GM12878 (cell line): ENCODE results near the gene TMEM44. TPM values are rescaled to one million over a fixed set of nuclear protein-coding genes. Genes with fewer than 3 reads are reported as not detected.

Experiments used
- ATAC-seq: fragments of 200-7000 bp; cut with Tn5 transposase; 3 replicates; pipeline ENCODE4 v1.9.1; 2020; ENCODE audit warnings: mild to moderate bottlenecking, moderate library complexity
- BruUV-seq: library from RNA; stranded (reverse); fragments of 400-500 nt; replicated peaks from 2 replicates; lab custom pipeline; 2021; lab: Mats Ljungman, UMichigan
- CTCF ChIA-PET: fragments of 300-600 bp; sonication (Branson Sonifier 250); formaldehyde crosslinking; extraction: SDS; loops from one replicate; lab custom pipeline; 2021; ENCODE audit warnings: inconsistent platforms; lab: Yijun Ruan, JAX
- POLR2A ChIA-PET: fragments of 350-600 bp; formaldehyde crosslinking; extraction: SDS; loops from one replicate; lab custom pipeline; 2021; ENCODE audit warnings: inconsistent platforms; lab: Charles Lee
- RAD21 ChIA-PET: fragments of 300-600 bp; sonication (Branson Sonifier 250); formaldehyde crosslinking; loops from one replicate; lab custom pipeline; 2023; ENCODE audit warnings: antibody characterized with exemption; ENCODE audit not compliant: unreplicated experiment; lab: Charles Lee
- SMC1A ChIA-PET: fragments of 300-600 bp; sonication (Branson Sonifier 250); formaldehyde crosslinking; loops from one replicate; lab custom pipeline; 2023; ENCODE audit not compliant: unreplicated experiment, uncharacterized antibody; lab: Charles Lee
- DNase-seq: peaks from one replicate; pipeline ENCODE4 v3.0.0-alpha.2; 2011; ENCODE audit warnings: low read depth, low spot score
- FAIRE-seq: peaks from 3 replicates; lab custom pipeline; 2011; peaks lifted over from hg19 to GRCh38; lab: Jason Lieb, UNC
- H2AFZ ChIP-seq: 2 replicates; pipeline ENCODE4 v1.6.0; 2011; ENCODE audit warnings: low read depth, low read length, control low read depth; ENCODE audit not compliant: control insufficient read depth
- H3K27ac ChIP-seq: 2 replicates; pipeline ENCODE4 v1.5.1; 2011; ENCODE audit warnings: control low read depth; ENCODE audit not compliant: control insufficient read depth, insufficient read depth
- H3K27me3 ChIP-seq, 2 experiments: replicated peaks in 1 of 2; 2 replicates each; pipeline versions ENCODE4 v1.6.0 to v1.6.1; 2011; ENCODE audit warnings: low read length in 1 of 2; ENCODE audit not compliant: control insufficient read depth in 2 of 2, insufficient read depth in 2 of 2
- H3K36me3 ChIP-seq, 2 experiments: 2 replicates each; pipeline ENCODE4 v1.5.1; 2011; ENCODE audit warnings: low read length in 1 of 2; ENCODE audit not compliant: control insufficient read depth in 2 of 2, insufficient read depth in 2 of 2
- H3K4me1 ChIP-seq: 2 replicates; pipeline ENCODE4 v1.6.1; 2011; ENCODE audit warnings: mild to moderate bottlenecking, low read length, moderate library complexity, mixed read lengths; ENCODE audit not compliant: control insufficient read depth, insufficient read depth
- H3K4me2 ChIP-seq: 2 replicates; pipeline ENCODE4 v1.6.0; 2011; ENCODE audit warnings: control low read depth; ENCODE audit not compliant: control insufficient read depth, insufficient read depth
- H3K4me3 ChIP-seq: fragments of 200-600 bp; sonication (generic); 2 replicates; pipeline ENCODE4 v1.5.1; 2016
- H3K79me2 ChIP-seq: 2 replicates; pipeline ENCODE4 v1.6.0; 2011; ENCODE audit warnings: low read length; ENCODE audit not compliant: control insufficient read depth, insufficient read depth
- H3K9ac ChIP-seq: 2 replicates; pipeline ENCODE4 v1.8.0; 2011; ENCODE audit warnings: low read length, control low read depth, mixed read lengths; ENCODE audit not compliant: control insufficient read depth, insufficient read depth
- H3K9me3 ChIP-seq: replicated peaks from 3 replicates; pipeline ENCODE4 v1.5.1; 2011; ENCODE audit warnings: mild to moderate bottlenecking, low read length; ENCODE audit not compliant: control insufficient read depth, insufficient read depth
- H4K20me1 ChIP-seq: 2 replicates; pipeline ENCODE4 v1.6.0; 2011; ENCODE audit not compliant: control insufficient read depth, insufficient read depth
- ATF7 ChIP-seq: fragments of 450-650 bp; IDR thresholded peaks from 2 replicates; pipeline ENCODE4 v1.6.1; 2016; ENCODE audit warnings: low read depth, mild to moderate bottlenecking
- BACH1 ChIP-seq: fragments of 450-650 bp; IDR thresholded peaks from 2 replicates; pipeline ENCODE4 v1.6.1; 2017; ENCODE audit warnings: mild to moderate bottlenecking, borderline replicate concordance
- CREB1 ChIP-seq: IDR thresholded peaks from 2 replicates; pipeline ENCODE4 v1.6.1; 2012; ENCODE audit warnings: low read depth, mild to moderate bottlenecking, inconsistent platforms
- IRF4 ChIP-seq: IDR thresholded peaks from 2 replicates; pipeline ENCODE4 v1.6.1; 2011; ENCODE audit warnings: low read depth, low read length
- MEF2A ChIP-seq: IDR thresholded peaks from 2 replicates; pipeline ENCODE4 v1.6.1; 2011; ENCODE audit warnings: low read depth, mild to moderate bottlenecking, low read length, moderate library complexity; ENCODE audit not compliant: insufficient read depth
- TCF7 ChIP-seq: IDR thresholded peaks from 2 replicates; pipeline ENCODE4 v1.6.1; 2014; ENCODE audit warnings: antibody characterized with exemption, borderline replicate concordance
- ZBTB4 ChIP-seq: fragments of 450-650 bp; formaldehyde crosslinking; IDR thresholded peaks from 2 replicates; pipeline ENCODE4 v1.4.0; 2022; ENCODE audit warnings: mild to moderate bottlenecking, moderate library complexity
- ZNF24 ChIP-seq: fragments of 450-650 bp; IDR thresholded peaks from 2 replicates; pipeline ENCODE4 v1.6.1; 2017; ENCODE audit warnings: antibody characterized with exemption, mild to moderate bottlenecking
- ZNF274 ChIP-seq: IDR thresholded peaks from one replicate; pipeline ENCODE4 v1.8.0; 2011; ENCODE audit not compliant: insufficient read length, insufficient read depth
- WGBS: methylation state at CpG from one replicate; pipeline ENCODE4 v1.1.6; 2016; ENCODE audit warnings: low lambda C conversion rate; ENCODE audit not compliant: insufficient replicate concordance, insufficient coverage; ENCODE audit errors: missing lambda C conversion rate; 5-methylcytosine and 5-hydroxymethylcytosine counted together
- in situ Hi-C: fragments of 300-500 bp; cut with MboI; formaldehyde crosslinking; loops from 9 replicates; pipeline ENCODE4 v1.14.3; 2018; ENCODE audit warnings: mixed read lengths
- intact Hi-C: fragments of 100-400 bp; cut with micrococcal nuclease; formaldehyde crosslinking; loops from one replicate; pipeline ENCODE4 v1.14.2; 2022; ENCODE audit not compliant: unreplicated experiment
- polyA plus RNA-seq, 11 experiments: library from polyadenylated mRNA; depleted of rRNA in 4 of 11; unstranded in 6 of 11; stranded (reverse) in 5 of 11; fragments of >200 nt; fragmentation: Nextera tagmentation in 4 of 11; fragmentation: Illumina TruSeq in 1 of 11; extraction: Ambion mirVana in 4 of 11; extraction: Trizol in 1 of 11; gene quantifications; 1 replicate in 1 of 11; 2 replicates in 10 of 11; pipeline versions ENCODE4 v1.2.1 to v1.2.3, GENCODE V29; 2011 to 2016; ENCODE audit warnings: inconsistent platforms in 2 of 11, missing spikeins in 2 of 11, low read depth in 1 of 11
- total RNA-seq, 4 experiments: library from RNA; depleted of rRNA in 3 of 4; stranded (reverse); fragments of >200 nt in 3 of 4; fragmentation: Illumina TruSeq in 1 of 4; extraction: Trizol in 1 of 4; gene quantifications; 2 replicates each; pipeline versions ENCODE4 v1.2.1 to v1.2.3, GENCODE V29; 2013 to 2021
- TF ChIP-seq, protein P1 (sequence below): IDR thresholded peaks from 2 replicates; pipeline ENCODE4 v1.6.1; 2011; ENCODE audit warnings: borderline replicate concordance, low read depth, mild to moderate bottlenecking, moderate library complexity, mixed read lengths, low read length; ENCODE audit not compliant: insufficient read depth; ENCODE audit errors: extremely low read length
- TF ChIP-seq, protein P2 (sequence below): IDR thresholded peaks from 2 replicates; pipeline ENCODE4 v1.6.1; 2011; ENCODE audit warnings: mild to moderate bottlenecking, low read depth, low read length, moderate library complexity; ENCODE audit not compliant: insufficient replicate concordance

Gene TMEM44
- total and polyA plus RNA-seq, 10 of the 15 experiments (the other 5 are each of a cell fraction or from before 2014, with no cell fraction given): 0.57 to 8.3 (median 3.6) TPM

GRCh38 chr3:194570898-194571297, 62.3 kb downstream of the TMEM44 start:
- Histone ChIP-seq H3K9ac (no peak overlapping the region), H3K27ac (no peak overlapping the region), H3K36me3 (no peaks in the 10 kb centered on the region), H3K4me2 (no peak overlapping the region), H4K20me1 (no peaks in the 10 kb centered on the region), H3K27me3 (no peaks in the 10 kb centered on the region), H3K79me2 (no peaks in the 10 kb centered on the region), H3K4me3 (no peak overlapping the region), H3K4me1 (no peaks in the 10 kb centered on the region; the same call in 1 of the 2 replicates), H2AFZ (no peak overlapping the region), H3K9me3 (no peaks in the 10 kb centered on the region; the same call in 2 of the 3 replicates)
- ChIA-PET CTCF (interaction anchor here (0.7 to 12.6 kb wide), 2 partner anchors 68 to 97 kb away, joined by 3 to 237 read pairs; no protein-coding TSS in a partner anchor), POLR2A (no interaction called here), SMC1A (interaction anchor here (7.4 kb wide), 1 partner anchor 99 kb away, joined by 110 read pairs; no protein-coding TSS in a partner anchor), RAD21 (interaction anchor here (1.1 kb wide), 1 partner anchor 99 kb away, joined by 4 read pairs; no protein-coding TSS in a partner anchor)
- no peak for DNase-seq
- intact Hi-C loops: no loop called here
- WGBS: 81% methylated on average over 8 of the region's 8 CpGs
- TF ChIP-seq BACH1 (no peak), TCF7 (no peak), ATF7 (no peak), ZBTB4 (no peak), MEF2A (no peak), ZNF24 (no peak), CREB1 (no peak), ZNF274 (no peak), IRF4 (no peak)
- TF ChIP-seq, protein P1, sequence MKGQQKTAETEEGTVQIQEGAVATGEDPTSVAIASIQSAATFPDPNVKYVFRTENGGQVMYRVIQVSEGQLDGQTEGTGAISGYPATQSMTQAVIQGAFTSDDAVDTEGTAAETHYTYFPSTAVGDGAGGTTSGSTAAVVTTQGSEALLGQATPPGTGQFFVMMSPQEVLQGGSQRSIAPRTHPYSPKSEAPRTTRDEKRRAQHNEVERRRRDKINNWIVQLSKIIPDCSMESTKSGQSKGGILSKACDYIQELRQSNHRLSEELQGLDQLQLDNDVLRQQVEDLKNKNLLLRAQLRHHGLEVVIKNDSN: no peak
- TF ChIP-seq, protein P2, sequence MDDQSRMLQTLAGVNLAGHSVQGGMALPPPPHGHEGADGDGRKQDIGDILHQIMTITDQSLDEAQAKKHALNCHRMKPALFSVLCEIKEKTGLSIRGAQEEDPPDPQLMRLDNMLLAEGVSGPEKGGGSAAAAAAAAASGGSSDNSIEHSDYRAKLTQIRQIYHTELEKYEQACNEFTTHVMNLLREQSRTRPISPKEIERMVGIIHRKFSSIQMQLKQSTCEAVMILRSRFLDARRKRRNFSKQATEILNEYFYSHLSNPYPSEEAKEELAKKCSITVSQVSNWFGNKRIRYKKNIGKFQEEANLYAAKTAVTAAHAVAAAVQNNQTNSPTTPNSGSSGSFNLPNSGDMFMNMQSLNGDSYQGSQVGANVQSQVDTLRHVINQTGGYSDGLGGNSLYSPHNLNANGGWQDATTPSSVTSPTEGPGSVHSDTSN: no peak
- no TSS peak for BruUV-seq
- no peak for FAIRE-seq
- ATAC-seq: no peak
- in situ Hi-C loops: no loop called here
